Loucy (cell line): ENCODE data around the gene ALPG.

Experiments used
- H2AFZ ChIP-seq: fragments of 200-600 bp; sonication (generic); 2 replicates; pipeline ENCODE4 v1.6.0; 2016; ENCODE audit warnings: antibody characterized with exemption, mild to moderate bottlenecking, low read length, moderate library complexity
- H3F3A ChIP-seq: fragments of 200-600 bp; 2 replicates; pipeline ENCODE4 v1.6.0; 2016; ENCODE audit warnings: antibody characterized with exemption, low read depth, mild to moderate bottlenecking
- H3K27me3 ChIP-seq: fragments of 200-600 bp; sonication (generic); 2 replicates; pipeline ENCODE4 v1.6.1; 2014; ENCODE audit warnings: low read length, mild to moderate bottlenecking; ENCODE audit not compliant: insufficient read depth, poor library complexity, severe bottlenecking
- H3K36me3 ChIP-seq: fragments of 200-600 bp; sonication (generic); 2 replicates; pipeline ENCODE4 v1.6.1; 2016; ENCODE audit warnings: low read length; ENCODE audit not compliant: insufficient read depth
- H3K4me1 ChIP-seq: fragments of 200-600 bp; sonication (generic); 2 replicates; pipeline ENCODE4 v1.5.1; 2014; ENCODE audit warnings: low read length, mild to moderate bottlenecking; ENCODE audit not compliant: insufficient read depth, poor library complexity, severe bottlenecking
- H3K4me2 ChIP-seq: fragments of 200-600 bp; sonication (generic); 2 replicates; pipeline ENCODE4 v1.6.0; 2014; ENCODE audit warnings: antibody characterized with exemption, low read length, low read depth, mild to moderate bottlenecking; ENCODE audit not compliant: poor library complexity, severe bottlenecking
- H3K4me3 ChIP-seq: fragments of 200-600 bp; sonication (generic); 2 replicates; pipeline ENCODE4 v1.5.1; 2014; ENCODE audit warnings: low read length, mild to moderate bottlenecking, mixed read lengths; ENCODE audit not compliant: poor library complexity, severe bottlenecking
- H3K79me2 ChIP-seq: fragments of 200-600 bp; sonication (generic); 2 replicates; pipeline ENCODE4 v1.6.1; 2014; ENCODE audit warnings: low read length; ENCODE audit not compliant: insufficient read depth
- H3K9ac ChIP-seq: fragments of 200-600 bp; sonication (generic); 2 replicates; pipeline ENCODE4 v1.6.0; 2014; ENCODE audit warnings: mild to moderate bottlenecking, low read depth, low read length, moderate library complexity; ENCODE audit not compliant: poor library complexity, severe bottlenecking
- H3K9me2 ChIP-seq: fragments of 200-600 bp; sonication (generic); replicated peaks from 2 replicates; pipeline ENCODE4 v1.6.1; 2016; ENCODE audit warnings: low read depth, low read length, mixed read lengths
- H3K9me3 ChIP-seq: fragments of 200-600 bp; sonication (generic); 2 replicates; pipeline ENCODE4 v1.6.1; 2014; ENCODE audit warnings: mild to moderate bottlenecking, antibody characterized with exemption, low read length, low read depth; ENCODE audit not compliant: insufficient read depth
- H4K20me1 ChIP-seq: fragments of 200-600 bp; sonication (generic); 2 replicates; pipeline ENCODE4 v1.6.0; 2014; ENCODE audit warnings: antibody characterized with exemption, low read length, mild to moderate bottlenecking; ENCODE audit not compliant: insufficient read depth, poor library complexity, severe bottlenecking
- CTCF ChIP-seq: fragments of 200-600 bp; sonication (generic); conservative IDR thresholded peaks from 2 replicates; pipeline ENCODE4 v1.5.1; 2014; ENCODE audit warnings: mild to moderate bottlenecking, antibody characterized with exemption, low read length
- EZH2phosphoT487 ChIP-seq: fragments of 200-600 bp; IDR thresholded peaks from 2 replicates; pipeline ENCODE4 v1.6.1; 2018; ENCODE audit warnings: antibody characterized with exemption, mild to moderate bottlenecking, moderate library complexity, borderline replicate concordance

ALPG gene

GRCh38 chr2:232396683-232397082, 10.0 kb upstream of the ALPG start:
- Histone ChIP-seq H3K4me3 (no peak overlapping the region), H3K9me2 (no peaks in the 10 kb centered on the region), H3K36me3 (no peaks in the 10 kb centered on the region), H2AFZ (no peak overlapping the region), H3K4me2 (no peak overlapping the region), H3K27me3 (no peaks in the 10 kb centered on the region), H3K4me1 (no peaks in the 10 kb centered on the region), H3K79me2 (no peaks in the 10 kb centered on the region), H3K9ac (no peak overlapping the region), H4K20me1 (no peaks in the 10 kb centered on the region), H3F3A (no peaks in the 10 kb centered on the region), H3K9me3 (no peaks in the 10 kb centered on the region)
- TF ChIP-seq EZH2phosphoT487, result no peak
- no peak for TF ChIP-seq CTCF

- no peaks in the 10 kb centered on the region for H3F3A ChIP-seq
- no peaks in the 10 kb centered on the region for H3K79me2 ChIP-seq
- no peak overlapping the region for H2AFZ ChIP-seq
- no peak overlapping the region for H3K4me2 ChIP-seq
- H3K9me2 ChIP-seq, result no peaks in the 10 kb centered on the region
- H3K9ac ChIP-seq, result no peak overlapping the region
- H3K4me3 ChIP-seq, result no peak overlapping the region
- TF ChIP-seq EZH2phosphoT487, result no peak
- H4K20me1 ChIP-seq, result no peaks in the 10 kb centered on the region
- H3K27me3 ChIP-seq, result no peaks in the 10 kb centered on the region
- no peaks in the 10 kb centered on the region for H3K36me3 ChIP-seq
- no peaks in the 10 kb centered on the region for H3K4me1 ChIP-seq
- H3K9me3 ChIP-seq, result no peaks in the 10 kb centered on the region
These were observed 8.2 kb upstream of the ALPG start for GRCh38 chr2:232398293-232399034.

GRCh38 chr2:232400256-232401015, 6.2 kb upstream of the ALPG start:
- no peak overlapping the region for H3K4me3 ChIP-seq
- no peaks in the 10 kb centered on the region for H3K9me2 ChIP-seq
- no peaks in the 10 kb centered on the region for H3K27me3 ChIP-seq
- TF ChIP-seq CTCF, result no peak
- no peak for TF ChIP-seq EZH2phosphoT487
- no peaks in the 10 kb centered on the region for H3K4me1 ChIP-seq
- no peaks in the 10 kb centered on the region for H3K9me3 ChIP-seq
- H3K36me3 ChIP-seq, result no peaks in the 10 kb centered on the region
- H3F3A ChIP-seq, result no peaks in the 10 kb centered on the region
- H3K9ac ChIP-seq, result no peak overlapping the region
- no peaks in the 10 kb centered on the region for H3K79me2 ChIP-seq
- no peak overlapping the region for H3K4me2 ChIP-seq
- H2AFZ ChIP-seq, result no peak overlapping the region
- H4K20me1 ChIP-seq, result no peaks in the 10 kb centered on the region
